ENCODE results near the gene DRD4.
A peak's percentile ranks its signal among the peaks of the same experiment; 100 is the strongest.

Gene DRD4

DNA sequence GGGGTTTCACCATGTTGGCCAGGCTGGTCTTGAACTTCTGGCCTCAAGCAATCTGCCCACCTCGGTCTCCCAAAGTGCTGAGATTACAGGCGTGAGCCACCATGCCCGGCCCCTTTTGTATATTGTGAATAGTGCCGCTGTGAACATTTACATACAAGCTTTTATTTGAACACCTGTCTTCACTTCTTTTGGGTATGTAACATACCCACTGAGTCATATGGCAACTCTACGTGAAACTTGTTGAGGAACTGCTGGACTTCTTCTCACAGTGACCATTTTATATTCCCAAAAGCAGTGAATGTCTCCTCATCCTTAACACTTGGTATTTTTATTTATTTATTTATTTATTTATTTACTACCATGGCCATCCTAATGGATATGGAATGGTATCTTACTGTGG is 6.2 kb upstream of the DRD4 start:
- H3K27ac ChIP-seq: no peak overlapping the region
- TF ChIP-seq CTCF (conservative IDR thresholded peaks at IDR 0.05; ENCODE audit: low read depth): no peak
- no peak for DNase-seq (ENCODE audit: low spot score)
- POLR2A ChIA-PET (ENCODE audit: low non-redundant PET): no interaction called here
- CTCF ChIA-PET: no interaction called here

- CTCF ChIA-PET: no interaction called here
- H3K27ac ChIP-seq: no peak overlapping the region
- TF ChIP-seq CTCF (conservative IDR thresholded peaks at IDR 0.05; ENCODE audit: low read depth): no peak
- POLR2A ChIA-PET (ENCODE audit: low non-redundant PET): interaction anchor here (0.5 to 0.6 kb wide), 2 partner anchors 21 to 61 kb away, joined by 3 to 4 read pairs; no protein-coding TSS in a partner anchor
- no peak for DNase-seq (ENCODE audit: low spot score)
These were observed 1.0 kb upstream of the DRD4 start for GRCh38 chr11:635945-636510.

DNA sequence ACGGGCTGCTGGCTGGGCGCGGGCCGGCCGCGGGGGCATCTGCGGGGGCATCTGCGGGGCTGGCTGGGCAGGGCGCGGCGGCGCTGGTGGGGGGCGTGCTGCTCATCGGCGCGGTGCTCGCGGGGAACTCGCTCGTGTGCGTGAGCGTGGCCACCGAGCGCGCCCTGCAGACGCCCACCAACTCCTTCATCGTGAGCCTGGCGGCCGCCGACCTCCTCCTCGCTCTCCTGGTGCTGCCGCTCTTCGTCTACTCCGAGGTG is 194 bp downstream of the DRD4 start:
- no peak for TF ChIP-seq CTCF (conservative IDR thresholded peaks at IDR 0.05; ENCODE audit: low read depth)
- H3K27ac ChIP-seq: no peak overlapping the region
- ChIA-PET CTCF (no interaction called here), POLR2A (ENCODE audit: low non-redundant PET) (no interaction called here)
- no peak for DNase-seq (ENCODE audit: low spot score)

DNA sequence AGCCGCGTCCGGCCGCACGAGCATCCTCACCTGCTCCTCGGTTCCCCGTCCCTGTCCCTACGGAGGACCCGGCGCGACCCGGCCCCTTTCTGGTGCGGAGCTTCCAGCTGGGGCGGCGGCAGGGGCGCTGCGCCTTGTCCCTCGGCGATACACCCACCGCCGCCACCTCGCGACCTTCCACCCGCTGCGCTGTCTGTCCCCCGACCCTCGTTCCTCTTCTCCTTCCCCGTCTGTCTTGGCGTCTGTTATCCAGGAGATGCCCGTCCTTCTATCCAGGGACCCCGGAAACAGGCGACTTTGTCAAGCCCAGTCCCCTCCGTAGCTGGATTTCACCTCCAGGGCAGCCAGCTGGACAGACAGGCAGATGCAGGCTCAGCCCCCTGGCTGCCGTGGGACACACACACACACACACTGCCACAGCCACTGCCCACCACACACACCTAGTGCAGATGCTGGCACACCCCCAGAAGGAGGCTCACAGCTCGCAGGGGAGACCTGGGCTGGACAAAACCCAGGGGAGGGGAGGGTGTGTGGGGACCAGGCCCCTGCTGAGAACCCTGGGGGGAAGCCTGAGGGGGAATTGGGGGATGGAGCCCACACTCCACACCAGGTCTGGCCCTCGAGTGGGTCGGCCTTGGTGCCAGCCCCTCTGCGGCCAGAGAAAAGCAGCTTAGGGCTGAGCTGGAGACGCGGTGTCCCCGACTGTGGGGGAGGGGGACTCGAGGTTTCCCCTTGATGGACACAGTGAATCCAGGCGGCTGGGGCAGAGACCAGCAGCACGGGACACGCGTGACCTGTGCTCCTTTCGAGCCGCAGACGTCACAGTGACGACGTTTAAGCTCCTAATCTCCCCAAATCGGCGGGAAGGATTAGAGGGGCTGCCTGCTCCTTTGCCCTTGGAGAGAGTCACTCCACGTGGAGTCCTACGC is 788 bp downstream of the DRD4 start:
- H3K27ac ChIP-seq: peak overlapping the region; percentile 30; the same call in 1 of the 2 replicates
- POLR2A ChIA-PET (ENCODE audit: low non-redundant PET): no interaction called here
- CTCF ChIA-PET: no interaction called here
- no peak for TF ChIP-seq CTCF (conservative IDR thresholded peaks at IDR 0.05; ENCODE audit: low read depth)
- DNase-seq (ENCODE audit: low spot score): no peak

DNA sequence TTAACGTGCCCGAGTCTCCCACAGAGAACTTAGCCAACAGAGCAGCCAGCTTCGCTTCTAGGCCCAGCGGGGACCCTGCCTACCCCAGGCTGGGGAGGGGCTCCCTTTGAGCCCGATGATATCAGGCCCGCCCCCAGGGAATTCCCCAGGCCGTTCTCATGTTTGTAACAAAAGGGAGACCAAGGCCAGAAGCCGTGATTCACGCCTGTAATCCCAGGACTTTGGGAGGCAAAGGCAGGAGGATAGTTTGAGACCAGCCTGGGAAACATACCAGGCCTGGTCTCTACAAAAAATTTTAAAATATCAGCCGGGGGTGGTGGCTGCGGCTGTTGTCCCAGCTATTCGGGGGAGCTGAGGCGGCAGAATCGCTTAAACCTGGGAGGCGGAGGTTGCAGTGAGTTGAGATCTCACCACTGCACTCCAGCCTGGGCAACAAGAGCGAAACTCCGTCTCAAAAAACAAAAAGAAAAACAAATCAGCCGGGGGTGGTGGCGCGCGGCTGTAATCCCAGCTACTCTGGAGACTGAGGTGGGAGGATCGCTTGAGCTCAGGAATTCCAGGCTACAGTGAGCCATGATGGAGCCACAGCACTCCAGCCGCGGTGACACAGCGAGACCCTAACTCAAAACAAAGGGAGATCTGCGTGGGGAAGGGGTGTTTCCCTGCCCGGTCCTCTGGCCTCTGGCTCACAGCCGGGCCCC is 1.7 kb downstream of the DRD4 start:
- TF ChIP-seq CTCF (conservative IDR thresholded peaks at IDR 0.05; ENCODE audit: low read depth): no peak
- POLR2A ChIA-PET (ENCODE audit: low non-redundant PET): interaction anchor here (0.7 kb wide), 1 partner anchor 71 kb away, joined by 5 read pairs; no protein-coding TSS in a partner anchor
- CTCF ChIA-PET: no interaction called here
- H3K27ac ChIP-seq: peak overlapping the region; percentile 30
- no peak for DNase-seq (ENCODE audit: low spot score)

DNA sequence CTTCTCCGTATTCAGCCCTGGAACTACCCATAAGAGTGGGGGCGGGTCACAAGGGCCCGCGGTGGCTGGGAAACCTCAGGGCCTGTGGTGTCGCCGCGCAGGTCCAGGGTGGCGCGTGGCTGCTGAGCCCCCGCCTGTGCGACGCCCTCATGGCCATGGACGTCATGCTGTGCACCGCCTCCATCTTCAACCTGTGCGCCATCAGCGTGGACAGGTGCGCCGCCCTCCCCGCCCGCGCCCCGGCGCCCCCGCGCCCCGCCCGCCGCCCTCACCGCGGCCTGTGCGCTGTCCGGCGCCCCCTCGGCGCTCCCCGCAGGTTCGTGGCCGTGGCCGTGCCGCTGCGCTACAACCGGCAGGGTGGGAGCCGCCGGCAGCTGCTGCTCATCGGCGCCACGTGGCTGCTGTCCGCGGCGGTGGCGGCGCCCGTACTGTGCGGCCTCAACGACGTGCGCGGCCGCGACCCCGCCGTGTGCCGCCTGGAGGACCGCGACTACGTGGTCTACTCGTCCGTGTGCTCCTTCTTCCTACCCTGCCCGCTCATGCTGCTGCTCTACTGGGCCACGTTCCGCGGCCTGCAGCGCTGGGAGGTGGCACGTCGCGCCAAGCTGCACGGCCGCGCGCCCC is 2.4 kb downstream of the DRD4 start:
- ChIA-PET CTCF (no interaction called here), POLR2A (ENCODE audit: low non-redundant PET) (interaction anchor here (0.7 kb wide), 1 partner anchor 71 kb away, joined by 5 read pairs; no protein-coding TSS in a partner anchor)
- H3K27ac ChIP-seq: peak overlapping the region; percentile 30
- TF ChIP-seq CTCF (conservative IDR thresholded peaks at IDR 0.05; ENCODE audit: low read depth): no peak
- no peak for DNase-seq (ENCODE audit: low spot score)
